ENCODE measurements around the gene ANAPC13. TPM values are rescaled to one million over a fixed set of nuclear protein-coding genes. Genes with fewer than 3 reads are reported as not detected.

ANAPC13 gene
- total RNA-seq, 1 experiment from 2014 or later: 35.7 TPM

DNA sequence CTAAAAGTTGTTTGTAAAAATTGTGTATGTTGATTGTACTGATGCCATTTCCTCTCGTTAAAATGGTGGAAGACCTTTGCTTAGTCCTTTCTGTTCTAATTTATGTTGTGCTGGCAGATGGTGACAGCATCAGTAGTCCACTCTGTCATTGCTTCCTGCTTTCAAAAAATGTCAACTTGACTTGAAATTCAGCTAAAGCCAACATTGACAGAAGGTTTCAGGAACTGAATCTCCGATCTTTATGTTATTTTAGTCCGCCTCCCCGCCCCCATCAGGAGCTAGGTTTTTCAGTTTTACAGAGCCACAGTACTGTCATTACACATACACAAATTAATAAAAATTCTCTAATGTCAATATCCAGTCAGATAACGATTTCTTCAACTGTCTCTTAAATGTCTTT lies 1.6 kb upstream of the ANAPC13 start (continued):
- TF ChIP-seq, protein P1, sequence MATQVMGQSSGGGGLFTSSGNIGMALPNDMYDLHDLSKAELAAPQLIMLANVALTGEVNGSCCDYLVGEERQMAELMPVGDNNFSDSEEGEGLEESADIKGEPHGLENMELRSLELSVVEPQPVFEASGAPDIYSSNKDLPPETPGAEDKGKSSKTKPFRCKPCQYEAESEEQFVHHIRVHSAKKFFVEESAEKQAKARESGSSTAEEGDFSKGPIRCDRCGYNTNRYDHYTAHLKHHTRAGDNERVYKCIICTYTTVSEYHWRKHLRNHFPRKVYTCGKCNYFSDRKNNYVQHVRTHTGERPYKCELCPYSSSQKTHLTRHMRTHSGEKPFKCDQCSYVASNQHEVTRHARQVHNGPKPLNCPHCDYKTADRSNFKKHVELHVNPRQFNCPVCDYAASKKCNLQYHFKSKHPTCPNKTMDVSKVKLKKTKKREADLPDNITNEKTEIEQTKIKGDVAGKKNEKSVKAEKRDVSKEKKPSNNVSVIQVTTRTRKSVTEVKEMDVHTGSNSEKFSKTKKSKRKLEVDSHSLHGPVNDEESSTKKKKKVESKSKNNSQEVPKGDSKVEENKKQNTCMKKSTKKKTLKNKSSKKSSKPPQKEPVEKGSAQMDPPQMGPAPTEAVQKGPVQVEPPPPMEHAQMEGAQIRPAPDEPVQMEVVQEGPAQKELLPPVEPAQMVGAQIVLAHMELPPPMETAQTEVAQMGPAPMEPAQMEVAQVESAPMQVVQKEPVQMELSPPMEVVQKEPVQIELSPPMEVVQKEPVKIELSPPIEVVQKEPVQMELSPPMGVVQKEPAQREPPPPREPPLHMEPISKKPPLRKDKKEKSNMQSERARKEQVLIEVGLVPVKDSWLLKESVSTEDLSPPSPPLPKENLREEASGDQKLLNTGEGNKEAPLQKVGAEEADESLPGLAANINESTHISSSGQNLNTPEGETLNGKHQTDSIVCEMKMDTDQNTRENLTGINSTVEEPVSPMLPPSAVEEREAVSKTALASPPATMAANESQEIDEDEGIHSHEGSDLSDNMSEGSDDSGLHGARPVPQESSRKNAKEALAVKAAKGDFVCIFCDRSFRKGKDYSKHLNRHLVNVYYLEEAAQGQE (IDR thresholded peaks at IDR 0.05; ENCODE audit: low read depth): no peak
- TF ChIP-seq SRF (IDR thresholded peaks at IDR 0.05; ENCODE audit: low read depth) (no peak), ZFX (IDR thresholded peaks at IDR 0.05) (no peak), SIN3A (IDR thresholded peaks at IDR 0.05; ENCODE audit: low read depth) (no peak), ZNF274 (IDR thresholded peaks at IDR 0.05; ENCODE audit: low read depth, low read length) (no peak), EGR1 (IDR thresholded peaks at IDR 0.05; ENCODE audit: low read depth) (no peak), RAD21 (IDR thresholded peaks at IDR 0.05; ENCODE audit: low read depth) (no peak), SP1 (IDR thresholded peaks at IDR 0.05; ENCODE audit: low read depth) (no peak), POLR2AphosphoS5 (IDR thresholded peaks at IDR 0.05; ENCODE audit: low read depth, low read length) (no peak), CBX3 (IDR thresholded peaks at IDR 0.05; ENCODE audit: low read depth) (no peak), YY1 (IDR thresholded peaks at IDR 0.05; ENCODE audit: extremely low read depth, insufficient replicate concordance, low read depth, low read length) (no peak), TCF7L2 (IDR thresholded peaks at IDR 0.05; ENCODE audit: borderline replicate concordance, extremely low read depth, insufficient read depth, insufficient read length) (no peak)

DNA sequence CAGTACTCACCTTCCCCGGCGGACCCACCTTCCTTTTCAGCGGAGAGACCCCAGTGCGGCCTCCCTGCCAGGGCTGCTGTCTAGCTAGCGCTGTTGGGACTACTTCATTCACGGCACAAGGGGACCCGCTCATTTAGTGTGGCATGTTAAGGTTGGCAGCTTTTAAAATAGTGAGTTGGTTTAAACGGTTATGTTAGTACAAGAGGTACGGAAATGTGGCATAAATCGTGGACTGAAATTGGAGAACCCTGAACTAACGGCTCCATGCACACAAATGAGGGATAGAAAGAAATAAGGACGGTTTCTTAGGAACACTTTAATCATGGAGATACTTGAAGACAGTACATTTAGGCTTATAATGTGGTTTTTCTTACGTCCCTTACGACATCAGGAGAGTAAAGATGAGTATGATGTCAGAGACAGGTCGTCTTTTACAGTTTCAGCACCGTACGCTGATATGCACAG lies 824 bp upstream of the ANAPC13 start:
- ChIA-PET RAD21 (ENCODE audit: low non-redundant PET in 1 of 2, low total read pairs in 2 of 2, uncharacterized antibody in 2 of 2, unreplicated experiment in 2 of 2) (interaction anchor here in 1 of 2 experiments (0.6 kb wide), 1 partner anchor 108 kb away, joined by 4 read pairs; no protein-coding TSS in a partner anchor), POLR2A (no interaction called here), CTCF (interaction anchor here (1.0 to 1.4 kb wide), 2 partner anchors 11 to 173 kb away, joined by 3 read pairs; no protein-coding TSS in a partner anchor)
- H3K27me3 ChIP-seq (ENCODE audit: insufficient read depth, low read length): no peaks in the 10 kb centered on the region
- no peak for TF ChIP-seq EZH2phosphoT487 (IDR thresholded peaks at IDR 0.05; ENCODE audit: borderline replicate concordance)
- peak; percentile 67 for TF ChIP-seq ZFX (IDR thresholded peaks at IDR 0.05)
- H3K9ac ChIP-seq (ENCODE audit: low read length): peak overlapping the region; percentile 90
- no peaks in the 10 kb centered on the region for H3K9me3 ChIP-seq (ENCODE audit: control insufficient read depth in 1 of 2, insufficient read depth in 1 of 2, low read depth in 1 of 2, low read length in 2 of 2)
- BruUV-seq (replicated peaks): no TSS peak
- peaks cover 51% of the 10 kb centered on the region for H3K79me2 ChIP-seq (ENCODE audit: insufficient read depth, low read length)
- ATAC-seq: peak; percentile 39
- peaks cover 16 to 35% of the 10 kb centered on the region in 2 experiments for H3K4me1 ChIP-seq (ENCODE audit: control insufficient read depth in 1 of 2, insufficient read depth in 2 of 2, low read length in 2 of 2)
- H3K9me2 ChIP-seq (ENCODE audit: insufficient read depth): no peaks in the 10 kb centered on the region
- H3K36me3 ChIP-seq (ENCODE audit: control insufficient read depth in 1 of 2, insufficient read depth in 2 of 2, low read length in 2 of 2): peaks cover 5 to 9% of the 10 kb centered on the region in 2 experiments; a peak in 3 of 4 replicates
- no peak for DNase-seq (ENCODE audit: low read depth, low spot score)
- intact Hi-C loops (cut with micrococcal nuclease): no loop called here
- H3K27ac ChIP-seq (ENCODE audit: low read depth, low read length): peak overlapping the region; percentile 88
- no peak overlapping the region for H2AFZ ChIP-seq (ENCODE audit: low read depth, low read length, poor library complexity, severe bottlenecking)
- peak overlapping the region; percentile 85 to 93 for H3K4me3 ChIP-seq (replicated peaks in 1 of 2; ENCODE audit: low read depth in 1 of 2, low read length in 2 of 2)
- peak overlapping the region; percentile 86 for H3K4me2 ChIP-seq (ENCODE audit: low read length)
- H4K20me1 ChIP-seq (ENCODE audit: insufficient read depth): no peaks in the 10 kb centered on the region

Measured in HCT116 (cell line).